ENCODE measurements around the gene MIER2. TPM values are rescaled to one million over a fixed set of nuclear protein-coding genes. Genes with fewer than 3 reads are reported as not detected.

The MIER2 gene
- polyA plus RNA-seq, 1 donor from 2014 or later, result 16.0 TPM

- Histone ChIP-seq H3K27ac (ENCODE audit: low read length) (no peak overlapping the region), H3K4me3 (ENCODE audit: low read length) (no peak overlapping the region), H4K20me1 (ENCODE audit: insufficient read depth) (no peaks in the 10 kb centered on the region), H3K36me3 (ENCODE audit: insufficient read depth, low read length) (no peaks in the 10 kb centered on the region), H2AFZ (ENCODE audit: low read depth, low read length) (no peak overlapping the region), H3K79me2 (replicated peaks; ENCODE audit: insufficient read depth, low read length) (no peaks in the 10 kb centered on the region), H3F3A (ENCODE audit: insufficient read depth, low read length, poor library complexity, severe bottlenecking) (no peaks in the 10 kb centered on the region), H3K9me2 (ENCODE audit: insufficient read depth, low read length) (no peaks in the 10 kb centered on the region), H3K9ac (ENCODE audit: low read length) (no peak overlapping the region), H3K4me2 (ENCODE audit: low read length) (no peak overlapping the region), H3K9me3 (ENCODE audit: low read length) (no peaks in the 10 kb centered on the region), H3K27me3 (ENCODE audit: insufficient read depth, low read depth, low read length) (no peaks in the 10 kb centered on the region)
- TF ChIP-seq TAF1 (IDR thresholded peaks at IDR 0.05; ENCODE audit: low read depth) (no peak), EP300 (conservative IDR thresholded peaks at IDR 0.05; ENCODE audit: poor library complexity, severe bottlenecking) (no peak), SMC3 (conservative IDR thresholded peaks at IDR 0.05; ENCODE audit: poor library complexity) (no peak), POLR2AphosphoS5 (IDR thresholded peaks at IDR 0.05) (no peak), CTCF (IDR thresholded peaks at IDR 0.05; ENCODE audit: poor library complexity, severe bottlenecking) (no peak), MXI1 (conservative IDR thresholded peaks at IDR 0.05; ENCODE audit: poor library complexity, severe bottlenecking) (no peak), EZH2 (IDR thresholded peaks at IDR 0.05; ENCODE audit: borderline replicate concordance, insufficient read depth, low read length, poor library complexity, severe bottlenecking) (no peak), RAD21 (conservative IDR thresholded peaks at IDR 0.05) (no peak)
- TF ChIP-seq, protein P1, sequence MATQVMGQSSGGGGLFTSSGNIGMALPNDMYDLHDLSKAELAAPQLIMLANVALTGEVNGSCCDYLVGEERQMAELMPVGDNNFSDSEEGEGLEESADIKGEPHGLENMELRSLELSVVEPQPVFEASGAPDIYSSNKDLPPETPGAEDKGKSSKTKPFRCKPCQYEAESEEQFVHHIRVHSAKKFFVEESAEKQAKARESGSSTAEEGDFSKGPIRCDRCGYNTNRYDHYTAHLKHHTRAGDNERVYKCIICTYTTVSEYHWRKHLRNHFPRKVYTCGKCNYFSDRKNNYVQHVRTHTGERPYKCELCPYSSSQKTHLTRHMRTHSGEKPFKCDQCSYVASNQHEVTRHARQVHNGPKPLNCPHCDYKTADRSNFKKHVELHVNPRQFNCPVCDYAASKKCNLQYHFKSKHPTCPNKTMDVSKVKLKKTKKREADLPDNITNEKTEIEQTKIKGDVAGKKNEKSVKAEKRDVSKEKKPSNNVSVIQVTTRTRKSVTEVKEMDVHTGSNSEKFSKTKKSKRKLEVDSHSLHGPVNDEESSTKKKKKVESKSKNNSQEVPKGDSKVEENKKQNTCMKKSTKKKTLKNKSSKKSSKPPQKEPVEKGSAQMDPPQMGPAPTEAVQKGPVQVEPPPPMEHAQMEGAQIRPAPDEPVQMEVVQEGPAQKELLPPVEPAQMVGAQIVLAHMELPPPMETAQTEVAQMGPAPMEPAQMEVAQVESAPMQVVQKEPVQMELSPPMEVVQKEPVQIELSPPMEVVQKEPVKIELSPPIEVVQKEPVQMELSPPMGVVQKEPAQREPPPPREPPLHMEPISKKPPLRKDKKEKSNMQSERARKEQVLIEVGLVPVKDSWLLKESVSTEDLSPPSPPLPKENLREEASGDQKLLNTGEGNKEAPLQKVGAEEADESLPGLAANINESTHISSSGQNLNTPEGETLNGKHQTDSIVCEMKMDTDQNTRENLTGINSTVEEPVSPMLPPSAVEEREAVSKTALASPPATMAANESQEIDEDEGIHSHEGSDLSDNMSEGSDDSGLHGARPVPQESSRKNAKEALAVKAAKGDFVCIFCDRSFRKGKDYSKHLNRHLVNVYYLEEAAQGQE (IDR thresholded peaks at IDR 0.05; ENCODE audit: borderline replicate concordance), result no peak
Observed at GRCh38 chr19:377801-378581, 33.4 kb upstream of the MIER2 start.

DNA sequence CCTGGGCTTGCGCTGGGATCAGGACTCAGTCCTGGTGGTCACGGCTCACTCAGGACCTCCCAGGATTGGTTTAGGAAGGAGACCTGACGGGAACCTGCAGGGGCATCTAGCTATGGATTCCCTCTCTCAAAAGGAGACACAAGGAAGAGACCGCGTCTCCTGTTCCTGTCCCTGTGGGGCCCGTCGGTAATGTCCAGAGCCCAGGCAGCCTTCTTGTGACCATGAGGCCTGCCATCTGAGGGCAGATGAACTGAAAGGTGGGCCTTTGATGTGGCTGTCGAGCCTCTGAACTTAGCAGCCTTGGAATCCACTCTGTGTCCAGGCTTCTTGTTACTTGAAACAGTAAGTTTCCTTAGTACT is 31.5 kb upstream of the MIER2 start:
- Histone ChIP-seq H3K4me3 (ENCODE audit: low read length) (no peak overlapping the region), H3K4me2 (ENCODE audit: low read length) (no peak overlapping the region), H3K79me2 (replicated peaks; ENCODE audit: insufficient read depth, low read length) (no peaks in the 10 kb centered on the region), H3K27me3 (ENCODE audit: insufficient read depth, low read depth, low read length) (no peaks in the 10 kb centered on the region), H3K9ac (ENCODE audit: low read length) (no peak overlapping the region), H3K27ac (ENCODE audit: low read length) (no peak overlapping the region), H3F3A (ENCODE audit: insufficient read depth, low read length, poor library complexity, severe bottlenecking) (no peaks in the 10 kb centered on the region), H4K20me1 (ENCODE audit: insufficient read depth) (no peaks in the 10 kb centered on the region), H3K9me3 (ENCODE audit: low read length) (no peaks in the 10 kb centered on the region), H2AFZ (ENCODE audit: low read depth, low read length) (no peak overlapping the region), H3K9me2 (ENCODE audit: insufficient read depth, low read length) (no peaks in the 10 kb centered on the region), H3K36me3 (ENCODE audit: insufficient read depth, low read length) (no peaks in the 10 kb centered on the region)
- no peak for TF ChIP-seq EP300 (conservative IDR thresholded peaks at IDR 0.05; ENCODE audit: poor library complexity, severe bottlenecking)
- no peak for TF ChIP-seq CTCF (IDR thresholded peaks at IDR 0.05; ENCODE audit: poor library complexity, severe bottlenecking)
- no peak for TF ChIP-seq POLR2AphosphoS5 (IDR thresholded peaks at IDR 0.05)
- TF ChIP-seq SMC3 (conservative IDR thresholded peaks at IDR 0.05; ENCODE audit: poor library complexity), result no peak
- TF ChIP-seq RAD21 (conservative IDR thresholded peaks at IDR 0.05), result no peak
- TF ChIP-seq TAF1 (IDR thresholded peaks at IDR 0.05; ENCODE audit: low read depth), result no peak
- TF ChIP-seq, protein P1 (IDR thresholded peaks at IDR 0.05; ENCODE audit: borderline replicate concordance), result no peak
- no peak for TF ChIP-seq MXI1 (conservative IDR thresholded peaks at IDR 0.05; ENCODE audit: poor library complexity, severe bottlenecking)
- TF ChIP-seq EZH2 (IDR thresholded peaks at IDR 0.05; ENCODE audit: borderline replicate concordance, insufficient read depth, low read length, poor library complexity, severe bottlenecking), result no peak

Measured in neural cell (in vitro differentiated cells).